HG02970 (cell line): ENCODE results near the gene GRN.
"Not testable (repeated sequence)": the region's sequence is repeated elsewhere in the genome, so short reads cannot be mapped to it uniquely, and the experiment has no call there.

ENCODE experiments used
- ATAC-seq: cut with Tn5 transposase; IDR thresholded peaks from one replicate; pipeline ENCODE4 v1.9.1; 2021; ENCODE audit warnings: mild to moderate bottlenecking, moderate library complexity, moderate number of reproducible peaks; ENCODE audit not compliant: unreplicated experiment, low FRiP score

GRN gene

DNA sequence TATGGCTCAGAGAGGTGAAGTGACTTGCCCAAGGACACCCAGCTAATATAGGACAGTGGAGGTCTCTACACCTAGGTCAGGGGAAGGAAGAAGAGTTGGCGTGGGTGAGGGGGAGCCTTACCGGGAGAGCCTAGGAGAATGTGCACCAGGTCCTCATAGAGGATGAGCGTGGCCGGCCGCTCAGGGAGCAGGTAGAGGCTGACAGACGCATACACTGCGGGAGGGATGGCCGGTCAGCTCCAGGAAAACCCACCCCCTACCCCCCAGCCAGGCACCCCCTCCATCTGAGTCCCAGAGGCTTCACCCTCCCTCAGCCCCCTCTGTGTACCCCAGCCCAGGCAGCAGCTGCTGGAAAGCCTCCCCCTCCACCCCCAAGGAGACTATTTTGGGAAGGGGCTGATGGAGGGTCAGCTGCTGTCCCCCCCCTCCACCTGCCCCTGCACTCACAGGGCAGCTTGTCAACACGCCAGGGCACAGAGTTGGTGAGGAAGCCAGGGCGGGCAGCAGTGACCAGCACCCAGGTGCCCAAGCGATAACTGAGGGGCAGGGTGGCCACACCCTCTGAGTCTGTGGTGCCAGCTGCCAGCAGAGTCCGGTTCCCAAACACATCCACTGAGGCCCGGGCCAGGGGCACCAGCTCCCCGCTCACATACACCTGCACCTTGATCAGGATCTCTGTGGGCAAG lies 14.5 kb downstream of the GRN start:
- no peak for ATAC-seq

DNA sequence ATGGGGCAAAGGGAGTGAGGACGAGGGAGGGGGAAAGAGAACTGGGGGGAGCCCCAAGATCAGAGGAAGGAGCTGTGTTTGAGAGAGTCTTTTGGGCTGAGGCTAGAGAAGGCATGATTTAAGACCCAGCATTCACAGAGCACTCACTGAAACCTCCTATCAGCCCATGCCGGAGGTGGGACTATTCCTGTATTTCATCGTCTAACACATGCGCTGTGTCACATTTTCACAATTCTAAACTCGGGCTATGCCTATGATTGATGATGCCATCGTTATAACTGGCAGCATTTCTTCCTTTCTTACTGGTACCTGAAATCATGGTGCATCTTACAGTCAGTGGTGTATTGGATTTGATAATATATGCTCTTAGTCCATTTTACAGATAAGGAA lies 15.0 kb downstream of the GRN start:
- no peak for ATAC-seq

DNA sequence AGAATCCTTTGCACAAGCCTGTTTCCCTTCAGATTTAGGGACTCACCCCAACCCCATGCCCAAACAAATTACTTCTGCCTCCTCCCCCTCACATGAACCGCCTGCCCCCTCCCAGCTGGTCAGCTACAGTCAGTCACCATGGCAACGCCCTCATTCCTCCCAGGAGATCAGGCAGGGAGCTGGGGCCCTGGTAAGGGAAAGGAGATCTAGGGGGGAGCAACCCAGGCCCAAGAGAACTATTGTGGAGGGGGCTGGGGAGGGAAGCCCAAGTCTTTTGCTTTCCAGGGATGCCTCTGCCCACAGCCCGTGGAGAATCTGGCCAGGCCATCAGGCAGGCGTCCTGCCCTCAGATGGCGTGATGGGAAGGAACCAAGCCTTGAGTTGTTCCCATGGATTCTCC lies 15.7 kb downstream of the GRN start:
- no peak for ATAC-seq

DNA sequence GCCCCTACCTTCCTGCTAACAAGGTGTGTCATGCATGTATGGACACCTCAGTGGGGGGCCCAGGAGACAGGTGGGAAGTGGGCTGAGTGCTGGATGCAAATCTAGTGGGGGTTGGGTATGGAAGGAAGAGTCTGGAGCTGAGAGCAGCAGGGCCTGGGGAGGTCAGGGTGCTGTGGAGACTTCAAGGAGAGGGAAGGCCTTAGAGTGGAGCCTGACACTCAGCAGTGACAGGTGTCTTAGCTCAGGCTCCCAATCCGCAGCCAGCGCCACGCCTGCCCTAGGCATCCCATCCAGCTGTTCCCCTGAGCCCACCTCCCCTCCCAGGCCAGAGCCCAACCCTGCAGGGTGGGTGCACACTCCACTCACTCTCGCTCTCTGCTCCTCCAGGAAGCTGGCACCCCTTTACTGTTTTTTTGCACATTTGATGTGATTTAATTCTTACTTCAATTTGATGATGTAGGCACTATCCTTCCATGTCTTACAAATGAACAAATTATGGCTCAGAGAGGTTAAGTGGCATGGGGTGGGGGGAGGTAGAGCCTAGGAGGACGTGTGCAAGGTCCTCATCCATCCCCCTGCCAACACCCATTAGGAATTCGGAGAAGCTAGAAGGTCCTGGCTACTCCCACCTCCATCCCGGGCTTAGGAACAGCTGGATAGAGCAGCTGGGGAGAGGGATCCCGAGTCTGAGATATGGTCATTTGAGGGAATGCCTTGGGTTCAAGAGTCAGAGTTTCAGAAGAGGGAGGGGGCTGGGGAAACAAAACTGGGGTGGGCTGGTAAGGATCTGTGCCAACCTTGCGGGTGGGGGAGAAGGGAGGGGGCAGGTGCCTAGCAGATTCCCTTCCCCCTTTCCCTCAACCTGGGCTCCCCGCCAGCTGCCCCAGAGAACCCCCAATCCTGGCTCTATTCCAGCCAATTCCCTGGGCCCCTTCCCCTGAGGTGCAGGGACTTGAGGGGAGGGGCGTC lies 16.5 kb downstream of the GRN start:
- ATAC-seq, result no peak

DNA sequence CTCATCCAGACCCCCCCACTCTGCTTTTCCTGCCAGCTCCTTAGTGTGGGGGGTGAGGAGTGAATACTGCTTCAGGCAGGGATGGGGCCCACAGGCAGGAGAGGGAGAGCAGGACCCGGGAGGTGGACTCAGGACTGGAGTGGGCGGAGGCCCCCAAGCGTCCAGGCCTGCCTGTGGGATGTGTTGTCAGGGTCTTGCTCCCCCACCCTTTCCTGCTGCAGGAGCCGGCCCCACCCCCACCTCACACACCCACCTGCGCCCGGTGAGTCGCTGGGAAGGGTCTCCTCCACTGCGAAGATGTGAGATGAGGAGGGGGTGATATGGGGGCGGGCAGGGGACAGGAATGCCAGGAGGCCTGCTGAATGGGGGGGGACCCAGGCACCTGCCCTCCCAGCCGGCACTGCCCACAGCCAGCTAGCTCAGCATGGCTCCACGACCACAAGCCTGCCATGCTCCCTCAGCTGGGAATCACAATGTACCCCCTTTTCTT lies 17.4 kb downstream of the GRN start:
- ATAC-seq, result no peak

DNA sequence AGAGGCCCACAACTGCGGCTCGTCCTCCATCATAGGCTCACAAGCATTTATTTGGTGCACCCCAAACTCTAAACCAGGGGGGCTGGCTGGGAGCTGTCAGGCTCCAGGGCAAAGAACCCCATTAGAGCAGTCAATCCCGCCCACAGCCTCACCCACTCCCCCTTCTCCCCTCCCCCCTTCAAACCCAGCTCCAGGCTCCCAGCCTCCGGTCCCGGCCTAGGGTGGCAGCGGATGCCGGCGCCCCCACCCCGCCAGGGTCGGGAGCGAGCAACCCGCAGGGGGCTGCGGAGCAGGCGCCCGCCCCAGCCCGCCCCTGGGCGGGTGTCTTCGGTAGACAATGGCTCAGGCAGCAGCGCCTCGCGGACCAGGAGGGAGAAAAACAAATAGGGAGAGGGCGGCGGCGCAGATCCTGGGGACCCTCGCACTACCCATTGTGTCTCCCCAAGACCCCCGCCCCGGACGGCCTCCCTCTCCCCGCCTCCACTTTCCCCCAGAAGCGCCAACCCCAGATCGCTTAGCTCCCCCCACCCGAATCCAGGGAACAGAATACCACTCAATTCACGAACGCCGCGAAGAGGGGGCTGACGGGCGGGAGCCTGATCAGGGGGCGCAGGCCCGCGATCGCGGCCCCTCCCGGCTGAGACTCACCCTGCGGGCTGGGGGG lies 18.0 kb downstream of the GRN start:
- ATAC-seq, result no peak

DNA sequence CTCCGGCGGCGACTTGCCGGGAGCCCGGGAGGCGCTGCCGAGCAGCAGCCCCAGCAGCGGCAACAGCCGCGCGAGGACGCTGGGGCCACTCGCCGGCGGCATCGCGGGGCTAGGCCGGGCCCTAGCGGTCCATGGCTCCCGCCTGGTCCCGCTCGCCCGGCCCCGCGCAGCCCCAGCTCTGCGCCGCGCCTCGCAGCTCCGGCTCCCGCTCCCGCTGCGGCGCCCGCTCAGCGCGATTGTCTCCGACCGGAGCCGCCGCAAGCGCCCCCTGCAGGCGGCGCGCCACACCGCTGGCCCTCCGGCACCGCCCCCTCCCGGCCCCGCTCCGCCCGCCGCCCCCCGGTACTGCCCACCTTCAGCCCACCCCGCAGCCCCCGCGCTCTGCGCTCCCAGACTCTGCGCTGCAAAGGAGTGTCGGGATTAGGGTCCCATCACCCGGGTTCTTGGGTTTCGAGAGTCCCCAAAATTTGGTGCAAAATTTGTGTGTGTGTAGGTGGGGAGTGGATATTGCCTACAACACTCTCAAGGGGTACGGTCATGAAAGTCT lies 18.6 kb downstream of the GRN start, which contains the start of gene FAM171A2:
FAM171A2 (minus strand) TSS at position 241 of the 547 bp plus-strand sequence; CDS start at position 102, 139 bp downstream.
- no peak for ATAC-seq

DNA sequence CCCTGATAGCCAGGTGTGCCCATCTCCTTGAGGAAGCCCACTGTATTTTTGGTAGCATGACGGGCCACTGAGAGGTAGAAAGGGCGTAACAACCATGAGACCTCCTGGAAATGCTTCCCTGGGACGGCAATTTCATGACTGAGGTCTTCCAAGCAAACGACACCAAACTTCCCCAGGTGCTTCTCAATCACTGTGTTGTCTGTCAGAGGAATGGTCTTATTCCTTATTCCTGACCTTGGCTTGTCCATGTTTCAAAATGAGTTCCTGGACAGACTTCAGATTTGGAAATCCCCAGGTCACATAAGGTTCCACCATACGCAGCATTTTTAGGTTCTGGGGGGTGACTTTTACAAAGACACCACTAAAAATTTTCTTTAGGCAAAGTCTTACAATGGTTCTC lies 19.9 kb downstream of the GRN start:
- not testable (repeated sequence) for ATAC-seq

DNA sequence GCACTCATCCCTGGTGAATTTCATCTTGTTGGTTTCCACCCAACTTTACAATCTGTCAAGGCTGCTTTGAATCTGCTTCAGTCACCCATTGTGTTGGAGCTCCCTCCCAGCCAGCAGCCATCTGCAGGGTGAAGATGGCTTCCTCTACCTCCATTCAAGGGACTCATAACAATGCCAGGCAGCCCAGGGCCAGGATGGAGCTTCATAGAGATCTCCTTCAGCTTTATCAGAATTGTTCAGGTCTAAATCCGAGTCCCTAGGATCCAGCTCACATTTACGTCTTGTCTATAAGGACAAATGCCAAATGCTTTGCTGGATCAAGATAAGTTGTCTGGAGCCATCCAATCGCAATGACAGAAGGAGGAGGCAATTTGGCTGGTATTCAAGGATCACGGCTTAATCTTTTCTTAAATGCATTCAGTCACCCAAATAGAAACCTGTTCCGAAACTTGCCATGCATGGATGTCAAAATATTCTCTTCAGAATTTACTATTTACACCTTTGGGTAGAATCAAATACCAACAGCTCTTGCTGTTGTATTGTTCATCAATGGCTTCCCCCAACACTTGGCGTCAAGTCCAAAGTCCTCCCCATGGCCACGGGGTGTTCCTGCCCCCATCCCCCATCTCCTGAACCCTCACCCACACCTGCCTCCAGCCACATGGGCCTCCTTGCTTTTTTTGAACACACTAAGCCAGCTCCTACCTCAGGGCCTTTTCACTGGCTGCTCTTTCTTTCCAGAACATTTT lies 22.3 kb downstream of the GRN start:
- ATAC-seq, result no peak

DNA sequence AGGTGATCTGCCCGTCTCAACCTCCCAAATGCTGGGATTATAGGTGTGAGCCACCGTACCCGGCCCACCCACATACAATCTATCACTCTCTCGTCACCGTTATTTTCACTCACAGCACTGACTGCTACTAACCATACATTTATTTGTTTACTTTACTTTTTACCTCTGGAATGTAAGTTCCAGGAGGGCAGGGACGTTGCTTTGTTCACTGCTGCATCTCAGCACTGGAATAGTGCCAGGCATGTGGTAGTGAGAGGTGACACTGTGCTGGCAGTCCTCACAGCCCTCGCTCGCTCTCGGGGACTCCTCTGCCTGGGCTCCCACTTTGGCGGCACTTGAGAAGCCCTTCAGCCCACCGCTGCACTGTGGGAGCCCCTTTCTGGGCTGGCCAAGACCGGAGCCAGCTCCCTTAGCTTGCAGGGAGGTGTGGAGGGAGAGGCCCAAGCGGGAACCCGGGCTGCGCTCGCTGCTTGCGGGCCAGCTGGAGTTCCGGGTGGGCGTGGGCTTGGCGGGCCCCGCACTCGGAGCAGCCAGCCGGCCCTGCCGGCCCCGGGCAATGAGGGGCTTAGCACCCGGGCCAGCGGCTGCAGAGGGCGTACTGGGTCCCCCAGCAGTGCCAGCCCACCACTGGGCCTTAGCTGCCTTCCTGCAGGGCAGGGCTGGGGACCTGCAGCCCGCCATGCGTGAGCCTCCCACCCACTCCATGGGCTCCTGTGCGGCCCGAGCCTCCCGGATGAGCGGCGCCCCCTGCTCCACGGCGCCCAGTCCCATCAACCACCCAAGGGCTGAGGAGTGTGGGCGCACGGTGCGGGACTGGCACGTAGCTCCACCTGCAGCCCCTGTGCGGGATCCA lies 23.5 kb downstream of the GRN start:
- not testable (repeated sequence) for ATAC-seq

DNA sequence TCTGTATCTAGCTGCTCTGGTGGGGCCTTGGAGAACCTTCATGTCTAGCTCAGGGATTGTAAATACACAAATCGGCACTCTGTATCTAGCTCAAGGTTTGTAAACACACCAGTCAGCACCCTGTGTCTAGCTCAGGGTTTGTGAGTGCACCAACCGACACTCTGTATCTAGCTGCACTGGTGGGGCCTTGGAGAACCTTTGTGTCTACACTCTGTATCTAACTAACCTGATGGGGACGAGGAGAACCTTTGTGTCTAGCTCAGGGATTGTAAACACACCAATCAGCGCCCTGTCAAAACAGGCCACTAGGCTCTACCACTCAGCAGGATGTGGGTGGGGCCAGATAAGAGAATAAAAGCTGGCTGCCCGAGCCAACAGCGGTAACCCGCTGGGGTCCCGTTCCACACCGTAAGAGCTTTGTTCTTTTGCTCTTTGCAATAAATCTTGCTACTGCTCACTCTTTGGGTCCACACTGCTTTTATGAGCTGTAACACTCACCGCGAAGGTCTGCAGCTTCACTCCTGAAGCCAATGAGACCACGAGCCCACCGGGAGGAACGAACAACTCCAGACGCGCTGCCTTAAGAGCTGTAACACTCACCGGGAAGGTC lies 24.4 kb downstream of the GRN start:
- not testable (repeated sequence) for ATAC-seq

DNA sequence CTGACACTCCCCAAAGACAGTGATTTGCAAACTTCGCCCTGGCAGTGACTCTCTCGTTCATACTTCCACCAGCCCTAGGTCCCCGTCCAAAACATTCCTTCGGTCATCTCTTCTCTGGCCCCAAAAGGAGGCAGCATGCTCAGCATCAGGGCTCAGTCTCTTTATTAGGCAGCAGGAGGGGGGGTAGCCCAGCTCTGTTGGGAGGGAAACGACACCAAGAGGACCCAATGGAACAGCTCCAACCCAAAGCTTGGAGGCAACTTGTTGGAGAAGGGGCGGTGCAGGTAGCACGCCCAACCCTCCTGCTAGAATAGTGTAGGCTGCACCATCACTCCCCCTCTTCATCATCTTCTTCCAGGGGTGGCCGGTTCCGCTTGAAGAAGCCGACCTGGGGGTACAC lies 26.9 kb downstream of the GRN start:
- no peak for ATAC-seq

DNA sequence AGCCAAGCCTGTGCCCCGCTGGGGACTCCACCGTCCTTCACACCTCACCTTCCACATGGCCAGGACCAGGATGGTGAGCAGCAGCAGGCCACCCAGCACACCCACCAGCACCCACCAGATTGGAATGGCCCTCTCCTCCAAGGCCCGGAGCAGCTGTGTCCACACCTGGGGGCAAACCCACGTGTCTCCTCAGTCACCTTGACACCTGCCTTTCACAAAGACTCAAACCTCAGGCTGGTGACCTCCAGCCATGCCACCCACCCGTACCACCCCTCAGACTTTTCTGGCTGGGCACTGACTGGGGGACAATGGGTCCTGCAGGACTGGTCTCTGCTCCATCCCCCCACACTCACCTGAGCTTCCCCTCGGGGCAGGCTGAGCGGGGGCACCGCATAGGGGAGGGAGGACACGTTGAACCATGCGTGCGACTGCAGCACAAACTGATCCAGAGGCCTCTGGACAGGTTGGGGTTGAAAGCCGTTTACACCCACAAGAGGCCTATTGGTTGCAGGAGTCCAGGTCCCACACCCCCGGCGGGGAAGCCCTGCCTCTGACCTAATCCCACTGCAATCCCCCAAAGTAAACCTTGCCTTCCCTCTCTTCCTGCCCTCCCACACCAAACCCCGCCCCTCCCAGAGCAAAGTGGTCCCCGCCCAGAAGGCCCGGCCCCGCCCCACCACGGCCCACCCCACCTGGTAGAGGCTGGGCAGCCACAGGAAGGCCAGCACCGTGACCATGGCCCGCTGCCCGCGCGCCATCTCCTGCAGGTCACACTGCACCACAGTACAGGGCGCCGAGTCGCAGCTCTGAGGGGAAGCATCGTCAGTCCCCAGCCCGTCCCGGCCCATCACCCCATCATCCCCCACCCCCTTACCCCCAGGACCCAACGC lies 29.4 kb downstream of the GRN start:
- ATAC-seq, result no peak

DNA sequence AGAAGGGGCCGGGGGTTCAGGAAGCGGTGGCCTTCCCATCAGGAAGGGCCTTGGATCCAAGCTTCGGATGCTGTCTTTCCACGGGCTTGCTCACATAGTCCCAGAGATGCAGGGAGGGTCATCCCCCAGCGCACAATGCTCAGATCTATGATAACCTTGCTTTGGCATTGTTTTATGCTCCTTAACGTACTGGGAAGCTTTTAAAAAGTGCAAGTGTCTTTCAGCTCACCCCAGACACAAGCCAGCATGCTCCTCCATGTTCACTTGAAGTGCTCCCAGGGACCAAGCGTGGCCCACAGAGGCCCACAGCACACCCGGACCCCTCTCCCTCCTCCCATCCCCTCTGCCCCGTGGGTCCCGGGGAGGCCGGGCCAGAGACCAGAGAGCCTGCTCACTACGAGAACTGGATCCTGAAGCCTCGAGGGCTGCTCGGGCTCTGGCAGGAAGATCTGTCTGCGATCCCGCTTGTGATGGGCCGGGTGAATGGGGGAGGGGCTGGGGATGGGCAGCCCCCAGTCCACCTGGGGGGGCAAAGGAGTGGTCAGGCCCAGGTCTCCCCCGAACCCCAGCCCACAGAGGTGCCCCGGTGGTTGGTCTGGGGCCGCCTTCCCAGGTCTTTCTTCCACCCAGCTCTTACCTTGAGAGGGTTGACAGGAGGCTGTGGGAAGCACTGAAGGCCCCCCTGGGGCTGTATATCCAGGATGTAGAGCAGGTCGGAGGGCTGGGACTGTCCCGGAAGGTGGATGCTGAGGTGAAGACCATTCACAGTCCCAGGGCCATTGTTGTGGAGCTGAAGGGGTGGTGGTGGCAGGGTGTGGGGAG lies 30.3 kb downstream of the GRN start:
- no peak for ATAC-seq

DNA sequence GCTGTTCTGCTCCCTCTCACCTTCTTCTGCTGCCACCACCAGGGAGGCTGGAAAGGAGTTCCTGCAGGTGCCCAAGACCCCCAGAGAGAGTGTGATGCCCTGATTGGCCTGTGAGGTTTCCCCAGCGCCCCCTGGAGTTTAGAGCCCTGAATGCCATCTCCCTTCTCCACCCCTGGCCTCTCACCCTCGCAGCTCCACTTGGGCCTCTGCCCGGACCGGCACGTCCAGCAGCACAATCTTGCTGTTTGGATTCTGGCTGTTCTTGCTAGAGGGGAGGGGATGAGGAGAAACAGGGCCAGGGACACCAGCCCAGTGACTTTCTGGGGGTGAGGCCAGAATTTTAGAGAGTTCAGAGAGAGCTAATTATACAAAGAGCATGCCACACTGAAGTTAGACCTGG lies 31.0 kb downstream of the GRN start:
- ATAC-seq, result no peak

DNA sequence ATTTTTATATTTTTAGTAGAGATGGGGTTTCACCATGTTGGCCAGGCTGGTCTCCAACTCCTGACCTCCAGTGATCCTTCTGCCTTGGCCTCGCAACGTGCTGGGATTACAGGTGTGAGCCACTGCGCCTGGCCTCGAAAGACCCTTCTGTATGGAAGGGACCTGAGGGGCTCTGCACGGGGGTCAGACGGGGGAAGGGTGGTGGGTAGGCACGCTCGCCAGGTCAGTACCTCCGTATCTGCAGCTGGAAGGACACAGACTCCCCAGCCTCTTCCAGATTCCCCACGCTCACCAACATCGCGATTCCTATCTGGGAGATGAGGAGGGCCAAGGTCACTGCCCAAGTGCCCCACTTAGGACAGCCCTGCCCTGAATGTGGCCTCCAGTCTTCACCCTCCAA lies 31.7 kb downstream of the GRN start:
- ATAC-seq, result no peak

DNA sequence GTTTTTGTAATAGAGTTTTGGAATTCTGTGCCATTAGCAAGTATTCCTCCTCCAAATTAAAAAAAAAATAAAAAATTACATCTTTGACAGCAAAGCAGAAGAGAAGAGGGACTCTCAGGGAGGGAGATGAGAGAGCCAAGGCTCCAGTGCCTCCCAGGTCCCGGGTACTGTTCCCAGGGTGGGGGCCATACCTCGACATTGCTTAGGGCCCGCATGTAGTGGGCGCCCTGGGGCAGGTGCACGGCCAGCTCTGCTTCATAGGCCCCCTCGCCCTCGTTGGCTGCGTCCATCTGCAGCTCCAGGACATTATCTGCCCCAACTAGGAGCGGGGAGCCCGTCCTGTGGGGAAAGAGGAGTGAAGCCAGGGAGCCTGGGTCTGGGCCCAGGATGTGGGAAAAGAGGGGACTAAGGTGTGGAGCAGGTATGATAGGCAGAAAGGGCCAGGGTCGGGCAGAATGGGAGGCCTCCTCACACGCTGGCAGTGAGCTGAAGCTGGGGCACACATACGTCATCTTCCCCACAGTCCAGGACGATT lies 33.1 kb downstream of the GRN start:
- ATAC-seq, result no peak
